CD14-positive monocyte (primary cell): Measurements from ENCODE around the gene MYO6. TPM values are rescaled to one million over a fixed set of nuclear protein-coding genes. Genes with fewer than 3 reads are reported as not detected.

Source experiments
- DNase-seq, 3 donors: peaks; one replicate each; pipeline ENCODE4 v3.0.0-alpha.2; 2011 to 2022
- H2AFZ ChIP-seq: 2 replicates; pipeline ENCODE4 v1.6.0; 2012; ENCODE audit warnings: mild to moderate bottlenecking, low read depth, low read length, inconsistent platforms; ENCODE audit not compliant: insufficient read depth, poor library complexity, severe bottlenecking
- H3K27ac ChIP-seq, 2 donors: 1 replicate in 1 of 2; 2 replicates in 1 of 2; pipeline ENCODE4 v1.5.1; 2012 to 2013; ENCODE audit warnings: low read length in 2 of 2, control low read depth in 1 of 2, inconsistent platforms in 1 of 2, low read depth in 1 of 2, mild to moderate bottlenecking in 1 of 2
- H3K27me3 ChIP-seq, 2 donors: one replicate each; pipeline versions ENCODE4 v1.6.0 to v1.6.1; 2011 to 2013; ENCODE audit warnings: low read length in 2 of 2; ENCODE audit not compliant: control insufficient read depth in 2 of 2, insufficient read depth in 2 of 2
- H3K36me3 ChIP-seq, 2 donors: replicated peaks in 1 of 2; 1 replicate in 1 of 2; 2 replicates in 1 of 2; pipeline versions ENCODE4 v1.5.1 to v1.6.1; 2012 to 2013; ENCODE audit warnings: low read length in 2 of 2, control low read depth in 1 of 2, inconsistent platforms in 1 of 2, mild to moderate bottlenecking in 1 of 2; ENCODE audit not compliant: insufficient read depth in 2 of 2, control insufficient read depth in 1 of 2
- H3K4me1 ChIP-seq, 2 donors: 1 replicate in 1 of 2; 2 replicates in 1 of 2; pipeline versions ENCODE4 v1.5.1 to v1.6.1; 2012 to 2013; ENCODE audit warnings: low read length in 2 of 2, control low read depth in 1 of 2, inconsistent platforms in 1 of 2, mild to moderate bottlenecking in 1 of 2, moderate library complexity in 1 of 2; ENCODE audit not compliant: insufficient read depth in 2 of 2, control insufficient read depth in 1 of 2
- H3K4me2 ChIP-seq: replicated peaks from 2 replicates; pipeline ENCODE3; 2012; ENCODE audit warnings: low read length, moderate library complexity, mild to moderate bottlenecking; ENCODE audit not compliant: poor library complexity, severe bottlenecking; ENCODE audit errors: extremely low read depth
- H3K4me3 ChIP-seq, 3 experiments: fragments of 200-600 bp in 1 of 3; sonication (generic) in 1 of 3; replicated peaks in 1 of 3; 1 replicate in 2 of 3; 2 replicates in 1 of 3; pipeline ENCODE4 v1.5.1; 2011 to 2013; ENCODE audit warnings: low read length in 3 of 3, mild to moderate bottlenecking in 3 of 3, control low read depth in 2 of 3, low read depth in 2 of 3, inconsistent platforms in 1 of 3, moderate library complexity in 1 of 3
- H3K79me2 ChIP-seq: 2 replicates; pipeline ENCODE4 v1.6.0; 2012; ENCODE audit warnings: mild to moderate bottlenecking, control low read depth, inconsistent platforms, low read length, moderate library complexity; ENCODE audit not compliant: insufficient read depth
- H3K9ac ChIP-seq: 2 replicates; pipeline ENCODE4 v1.6.0; 2017; ENCODE audit warnings: low read length, mild to moderate bottlenecking; ENCODE audit not compliant: insufficient read depth, poor library complexity, severe bottlenecking
- H3K9me3 ChIP-seq, 2 donors: replicated peaks in 1 of 2; 1 replicate in 1 of 2; 2 replicates in 1 of 2; pipeline versions ENCODE4 v1.5.1 to v1.6.1; 2012 to 2013; ENCODE audit warnings: low read length in 2 of 2, control low read depth in 1 of 2; ENCODE audit not compliant: control insufficient read depth in 1 of 2, insufficient read depth in 1 of 2
- H4K20me1 ChIP-seq: 2 replicates; pipeline ENCODE4 v1.6.0; 2012; ENCODE audit warnings: mild to moderate bottlenecking, low read length, control low read depth, moderate library complexity; ENCODE audit not compliant: insufficient read depth
- H3K27ac Mint-ChIP-seq, 7 donors: one replicate each; pipeline ENCODE4 v1.8.0; 2020; ENCODE audit warnings: mild to moderate bottlenecking in 7 of 7, mixed read lengths in 7 of 7, moderate library complexity in 6 of 7, inconsistent platforms in 2 of 7
- H3K27me3 Mint-ChIP-seq, 3 donors: one replicate each; pipeline ENCODE4 v1.8.0; 2021 to 2022; ENCODE audit warnings: low read depth in 3 of 3, mild to moderate bottlenecking in 3 of 3, mixed read lengths in 3 of 3, moderate library complexity in 3 of 3, inconsistent platforms in 1 of 3
- H3K36me3 Mint-ChIP-seq, 2 donors: one replicate each; pipeline ENCODE4 v1.8.0; 2020; ENCODE audit warnings: mixed read lengths in 2 of 2, inconsistent platforms in 1 of 2, mild to moderate bottlenecking in 1 of 2
- H3K4me1 Mint-ChIP-seq: one replicate; pipeline ENCODE4 v1.8.0; 2020; ENCODE audit warnings: mild to moderate bottlenecking, mixed read lengths
- H3K4me3 Mint-ChIP-seq, 2 donors: one replicate each; pipeline ENCODE4 v1.8.0; 2020; ENCODE audit warnings: mild to moderate bottlenecking in 2 of 2, mixed read lengths in 2 of 2, moderate library complexity in 1 of 2
- H3K9me3 Mint-ChIP-seq, 7 donors: one replicate each; pipeline ENCODE4 v1.8.0; 2020 to 2022; ENCODE audit warnings: mixed read lengths in 7 of 7, mild to moderate bottlenecking in 6 of 7, moderate library complexity in 6 of 7, inconsistent platforms in 2 of 7
- whole genome bisulfite sequencing: methylation state at CpG from one replicate; pipeline ENCODE4 v1.1.5; 2013; ENCODE audit warnings: missing lambda C conversion rate; ENCODE audit not compliant: insufficient coverage; 5-methylcytosine and 5-hydroxymethylcytosine counted together
- intact Hi-C, 2 donors: fragments of 100-400 bp; cut with micrococcal nuclease; formaldehyde crosslinking; loops; one replicate each; pipeline versions ENCODE4 v1.15.0 to v1.15.1; 2023
- polyA plus RNA-seq, 3 donors: library from polyadenylated mRNA; depleted of rRNA in 1 of 3; unstranded in 2 of 3; stranded (reverse) in 1 of 3; fragments of 300-500 nt in 2 of 3; fragments of >200 nt in 1 of 3; fragmentation: Illumina TruSeq in 2 of 3; gene quantifications; 1 replicate in 2 of 3; 2 replicates in 1 of 3; pipeline ENCODE4 v1.2.3, GENCODE V29; 2012 to 2021
- TF ChIP-seq, protein P1 (sequence below): fragments of 200-600 bp; IDR thresholded peaks from one replicate; pipeline ENCODE4 v1.8.0; 2022; ENCODE audit warnings: antibody characterized with exemption, mild to moderate bottlenecking

The MYO6 gene
- polyA plus RNA-seq, 3 donors, result not detected

GRCh38 chr6:75788894-75789293 lies 39.9 kb downstream of the MYO6 start:
- peaks cover 0 to 3% of the 10 kb centered on the region in 2 donors for H3K27me3 ChIP-seq
- Mint-ChIP-seq H3K9me3 (peaks cover 0 to 2% (median 0%) of the 10 kb centered on the region in 7 donors), H3K4me1 (no peaks in the 10 kb centered on the region), H3K4me3 (no peak overlapping the region), H3K27me3 (peaks cover 4 to 6% (median 6%) of the 10 kb centered on the region in 3 donors), H3K36me3 (no peaks in the 10 kb centered on the region), H3K27ac (no peak overlapping the region)
- no peaks in the 10 kb centered on the region for H3K4me1 ChIP-seq
- no peak for DNase-seq
- WGBS, result no CpG with 5 or more reads among the region's 1 CpG
- no peaks in the 10 kb centered on the region for H3K36me3 ChIP-seq
- H2AFZ ChIP-seq, result no peak overlapping the region
- H3K27ac ChIP-seq, result no peak overlapping the region
- TF ChIP-seq, protein P1, sequence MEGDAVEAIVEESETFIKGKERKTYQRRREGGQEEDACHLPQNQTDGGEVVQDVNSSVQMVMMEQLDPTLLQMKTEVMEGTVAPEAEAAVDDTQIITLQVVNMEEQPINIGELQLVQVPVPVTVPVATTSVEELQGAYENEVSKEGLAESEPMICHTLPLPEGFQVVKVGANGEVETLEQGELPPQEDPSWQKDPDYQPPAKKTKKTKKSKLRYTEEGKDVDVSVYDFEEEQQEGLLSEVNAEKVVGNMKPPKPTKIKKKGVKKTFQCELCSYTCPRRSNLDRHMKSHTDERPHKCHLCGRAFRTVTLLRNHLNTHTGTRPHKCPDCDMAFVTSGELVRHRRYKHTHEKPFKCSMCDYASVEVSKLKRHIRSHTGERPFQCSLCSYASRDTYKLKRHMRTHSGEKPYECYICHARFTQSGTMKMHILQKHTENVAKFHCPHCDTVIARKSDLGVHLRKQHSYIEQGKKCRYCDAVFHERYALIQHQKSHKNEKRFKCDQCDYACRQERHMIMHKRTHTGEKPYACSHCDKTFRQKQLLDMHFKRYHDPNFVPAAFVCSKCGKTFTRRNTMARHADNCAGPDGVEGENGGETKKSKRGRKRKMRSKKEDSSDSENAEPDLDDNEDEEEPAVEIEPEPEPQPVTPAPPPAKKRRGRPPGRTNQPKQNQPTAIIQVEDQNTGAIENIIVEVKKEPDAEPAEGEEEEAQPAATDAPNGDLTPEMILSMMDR, result no peak
- no peaks in the 10 kb centered on the region for H4K20me1 ChIP-seq
- no peaks in the 10 kb centered on the region for H3K9me3 ChIP-seq
- no peak overlapping the region for H3K4me3 ChIP-seq
- no peaks in the 10 kb centered on the region for H3K79me2 ChIP-seq
- H3K9ac ChIP-seq, result no peak overlapping the region
- no peak overlapping the region for H3K4me2 ChIP-seq
- intact Hi-C loops, result no loop called here

DNA sequence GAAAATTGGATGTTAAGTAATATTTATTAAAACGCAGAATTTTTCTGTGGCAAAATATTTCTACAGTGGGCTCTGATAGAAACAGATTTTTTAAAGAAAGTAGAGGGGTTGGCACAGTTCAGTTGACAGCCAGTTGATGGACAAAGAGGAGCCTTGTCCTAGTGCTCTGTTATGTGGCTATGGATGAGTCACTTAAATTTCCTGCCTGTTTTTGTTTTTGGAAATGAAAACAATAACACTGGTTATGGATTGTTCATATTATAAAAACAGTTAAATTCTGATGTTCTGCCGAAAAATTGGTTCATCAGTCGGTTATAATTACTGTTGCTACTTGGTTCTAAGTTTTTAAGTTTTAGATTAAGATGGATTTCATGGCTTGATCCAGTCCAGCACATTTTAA lies 42.8 kb downstream of the MYO6 start:
- Histone ChIP-seq H3K9me3 (no peaks in the 10 kb centered on the region), H3K79me2 (no peaks in the 10 kb centered on the region), H3K4me2 (no peak overlapping the region), H3K9ac (no peak overlapping the region), H3K27ac (no peak overlapping the region), H3K4me3 (no peak overlapping the region), H3K4me1 (no peaks in the 10 kb centered on the region), H3K27me3 (peaks cover 0 to 3% of the 10 kb centered on the region in 2 donors), H3K36me3 (no peaks in the 10 kb centered on the region), H2AFZ (no peak overlapping the region), H4K20me1 (no peaks in the 10 kb centered on the region)
- no CpG with 5 or more reads among the region's 3 CpGs for whole genome bisulfite sequencing
- no peaks in the 10 kb centered on the region for H3K36me3 Mint-ChIP-seq
- H3K4me1 Mint-ChIP-seq, result no peaks in the 10 kb centered on the region
- peaks cover 0 to 8% (median 2%) of the 10 kb centered on the region in 3 donors for H3K27me3 Mint-ChIP-seq
- intact Hi-C loops, result no loop called here
- H3K9me3 Mint-ChIP-seq, result peaks cover 0 to 4% (median 0%) of the 10 kb centered on the region in 7 donors
- no peak overlapping the region for H3K4me3 Mint-ChIP-seq
- no peak overlapping the region for H3K27ac Mint-ChIP-seq
- no peak for DNase-seq
- TF ChIP-seq, protein P1, result no peak
